HepG2 (cell line): ENCODE measurements around the gene EGFR. TPM values are rescaled to one million over a fixed set of nuclear protein-coding genes. Genes with fewer than 3 reads are reported as not detected.

Experiments used
- CREB1 ChIP-seq, 2 experiments: fragments of 450-650 bp in 1 of 2; IDR thresholded peaks; 2 replicates each; pipeline ENCODE4 v1.6.1; 2016 to 2017; ENCODE audit warnings: control low read depth in 1 of 2, mild to moderate bottlenecking in 1 of 2, missing compliant biosample characterization in 1 of 2, missing genetic modification characterization in 1 of 2
- FOXP4 ChIP-seq: sonication (generic); formaldehyde crosslinking; IDR thresholded peaks from 2 replicates; pipeline ENCODE4 v1.4.0; 2020; ENCODE audit warnings: missing genetic modification reagents
- HMG20A ChIP-seq: IDR thresholded peaks from 2 replicates; pipeline ENCODE4 v1.6.1; 2016; ENCODE audit warnings: borderline replicate concordance
- HNF1B ChIP-seq: sonication (generic); formaldehyde crosslinking; IDR thresholded peaks from 2 replicates; pipeline ENCODE4 v1.5.1; 2020; ENCODE audit warnings: mild to moderate bottlenecking, moderate library complexity, missing genetic modification reagents
- HNF4A ChIP-seq: sonication (generic); formaldehyde crosslinking; IDR thresholded peaks from 2 replicates; pipeline ENCODE4 v1.4.0; 2020; ENCODE audit warnings: missing genetic modification reagents
- HOMEZ ChIP-seq: IDR thresholded peaks from 2 replicates; pipeline ENCODE4 v1.6.1; 2016; ENCODE audit warnings: low read depth
- JUN ChIP-seq: sonication (generic); formaldehyde crosslinking; IDR thresholded peaks from 2 replicates; pipeline ENCODE4 v1.4.0; 2020; ENCODE audit warnings: mild to moderate bottlenecking, missing genetic modification reagents
- KAT2B ChIP-seq: fragments of 150-350 bp; IDR thresholded peaks from 2 replicates; pipeline ENCODE4 v1.6.1; 2014; ENCODE audit warnings: low read depth, low read length, borderline replicate concordance
- KLF6 ChIP-seq: IDR thresholded peaks from 2 replicates; pipeline ENCODE4 v1.8.0; 2016; ENCODE audit warnings: missing biosample characterization, missing genetic modification reagents
- MAFK ChIP-seq, 2 experiments: IDR thresholded peaks in 1 of 2; conservative IDR thresholded peaks in 1 of 2; 2 replicates each; pipeline ENCODE4 v1.6.1; 2011; ENCODE audit warnings: improper control_type of control experiment in 2 of 2, low read length in 2 of 2
- NR2F6 ChIP-seq, 2 experiments: IDR thresholded peaks; 2 replicates each; pipeline ENCODE4 v1.6.1; 2016; ENCODE audit warnings: antibody characterized with exemption in 1 of 2, mild to moderate bottlenecking in 1 of 2
- ONECUT2 ChIP-seq: sonication (generic); formaldehyde crosslinking; IDR thresholded peaks from 2 replicates; pipeline ENCODE4 v1.4.0; 2020; ENCODE audit warnings: missing genetic modification reagents
- POGZ ChIP-seq: sonication (generic); formaldehyde crosslinking; IDR thresholded peaks from 2 replicates; pipeline ENCODE4 v1.4.0; 2020; ENCODE audit warnings: mild to moderate bottlenecking, missing genetic modification reagents
- PPARG ChIP-seq: conservative IDR thresholded peaks from 2 replicates; pipeline ENCODE4 v1.6.1; 2016; ENCODE audit warnings: missing biosample characterization, missing genetic modification reagents
- RCOR2 ChIP-seq: IDR thresholded peaks from 2 replicates; pipeline ENCODE4 v1.6.1; 2016; ENCODE audit warnings: missing biosample characterization, missing genetic modification reagents
- REPIN1 ChIP-seq: sonication (generic); formaldehyde crosslinking; IDR thresholded peaks from 2 replicates; pipeline ENCODE4 v1.8.0; 2022; ENCODE audit warnings: missing genetic modification reagents, low read depth, mild to moderate bottlenecking, borderline replicate concordance
- SALL1 ChIP-seq: sonication (generic); formaldehyde crosslinking; IDR thresholded peaks from 2 replicates; pipeline ENCODE4 v1.8.0; 2022; ENCODE audit warnings: mild to moderate bottlenecking, missing genetic modification reagents
- SOX13 ChIP-seq, 3 experiments: fragments of 450-650 bp in 1 of 3; sonication (generic) in 1 of 3; formaldehyde crosslinking in 1 of 3; IDR thresholded peaks in 2 of 3; conservative IDR thresholded peaks in 1 of 3; 2 replicates each; pipeline versions ENCODE4 v1.5.0 to v1.6.1; 2016 to 2020; ENCODE audit warnings: antibody characterized with exemption in 1 of 3, mild to moderate bottlenecking in 1 of 3, missing compliant biosample characterization in 1 of 3, missing genetic modification reagents in 1 of 3, moderate library complexity in 1 of 3
- SOX6 ChIP-seq, 2 experiments: fragments of 450-650 bp in 1 of 2; sonication (generic) in 1 of 2; formaldehyde crosslinking in 1 of 2; IDR thresholded peaks; 2 replicates each; pipeline versions ENCODE4 v1.4.0 to v1.6.1; 2017 to 2020; ENCODE audit warnings: antibody characterized with exemption in 1 of 2, mild to moderate bottlenecking in 1 of 2, missing genetic modification reagents in 1 of 2
- TMF1 ChIP-seq: sonication (generic); formaldehyde crosslinking; IDR thresholded peaks from 2 replicates; pipeline ENCODE4 v1.8.1; 2022; ENCODE audit warnings: low read depth, missing genetic modification reagents
- ZNF24 ChIP-seq: fragments of 450-650 bp; IDR thresholded peaks from 2 replicates; pipeline ENCODE4 v1.6.1; 2017; ENCODE audit warnings: antibody characterized with exemption, mild to moderate bottlenecking
- ZNF607 ChIP-seq: sonication (generic); formaldehyde crosslinking; IDR thresholded peaks from 2 replicates; pipeline ENCODE4 v1.5.1; 2020; ENCODE audit warnings: missing genetic modification reagents, mild to moderate bottlenecking, borderline replicate concordance
- ZNF784 ChIP-seq: sonication (generic); formaldehyde crosslinking; IDR thresholded peaks from 2 replicates; pipeline ENCODE4 v1.5.1; 2020; ENCODE audit warnings: missing genetic modification reagents, mild to moderate bottlenecking, borderline replicate concordance
- ZNF883 ChIP-seq: sonication (generic); formaldehyde crosslinking; IDR thresholded peaks from 2 replicates; pipeline ENCODE4 v1.5.1; 2020; ENCODE audit warnings: mild to moderate bottlenecking, missing genetic modification reagents; ENCODE audit errors: not compliant biosample characterization
- polyA plus RNA-seq, 8 experiments: library from polyadenylated mRNA; depleted of rRNA in 3 of 8; stranded (reverse) in 7 of 8; unstranded in 1 of 8; fragments of >200 nt; fragmentation: Illumina TruSeq in 4 of 8; extraction: Trizol in 4 of 8; gene quantifications; 2 replicates each; pipeline versions ENCODE4 v1.2.1 to v1.2.3, GENCODE V29; 2011 to 2016; ENCODE audit warnings: low read depth in 4 of 8, missing spikeins in 1 of 8, mixed read lengths in 1 of 8; ENCODE audit not compliant: insufficient read depth in 1 of 8
- total RNA-seq, 5 experiments: library from RNA; depleted of rRNA; stranded (reverse); fragments of >200 nt; fragmentation: Illumina TruSeq; extraction: Trizol; gene quantifications; 2 replicates each; pipeline ENCODE4 v1.2.3, GENCODE V29; 2016; ENCODE audit warnings: low read depth in 1 of 5

EGFR gene
- total and polyA plus RNA-seq, 2 of the 13 experiments (the other 11 are each of a cell fraction or from before 2014, with no cell fraction given): 7.0 to 10.0 TPM

GRCh38 chr7:55031075-55031474 is 12.3 kb downstream of the EGFR start (continued):
- TF ChIP-seq ZNF883 (CRISPR knock-in tag) (no peak), MAFK (conservative IDR thresholded peaks at IDR 0.05 in 1 of 2, IDR thresholded peaks at IDR 0.05 in 1 of 2; ENCODE audit: low read length in 2 of 2) (peak in 1 of 2 experiments; percentile 14; a peak in 1 of 4 replicates), SALL1 (CRISPR knock-in tag) (peak; percentile 66; the same call in 1 of the 2 replicates), NR2F6 (IDR thresholded peaks at IDR 0.05) (peak; percentile 44; the same call in 1 of the 2 replicates), NR2F6 (CRISPR knock-in tag; IDR thresholded peaks at IDR 0.05) (no peak), KLF6 (CRISPR knock-in tag) (0 out of 2 replicates have a peak, but pooled peaks have one; percentile 25), ONECUT2 (peak; percentile 96), KAT2B (peak; percentile 97), POGZ (CRISPR knock-in tag) (peak; percentile 62), SOX13 (IDR thresholded peaks at IDR 0.05) (no peak), SOX13 (CRISPR knock-in tag; conservative IDR thresholded peaks at IDR 0.05 in 1 of 2, IDR thresholded peaks at IDR 0.05 in 1 of 2) (peak in 1 of 2 experiments; percentile 24; a peak in 1 of 4 replicates), FOXP4 (CRISPR knock-in tag) (peak; percentile 80), ZNF24 (no peak), HNF4A (CRISPR knock-in tag) (peak; percentile 41), SOX6 (IDR thresholded peaks at IDR 0.05) (no peak), SOX6 (CRISPR knock-in tag; IDR thresholded peaks at IDR 0.05) (peak; percentile 66; the same call in 1 of the 2 replicates), PPARG (CRISPR knock-in tag) (peak; percentile 84), REPIN1 (CRISPR knock-in tag) (0 out of 2 replicates have a peak, but pooled peaks have one; percentile 50), RCOR2 (CRISPR knock-in tag) (no peak), ZNF784 (CRISPR knock-in tag) (0 out of 2 replicates have a peak, but pooled peaks have one; percentile 42), HMG20A (CRISPR knock-in tag) (peak; percentile 54; the same call in 1 of the 2 replicates), JUN (CRISPR knock-in tag) (peak; percentile 54; the same call in 1 of the 2 replicates), HNF1B (0 out of 2 replicates have a peak, but pooled peaks have one; percentile 40), TMF1 (CRISPR knock-in tag) (no peak), HOMEZ (CRISPR knock-in tag) (0 out of 2 replicates have a peak, but pooled peaks have one; percentile 40), ZNF607 (0 out of 2 replicates have a peak, but pooled peaks have one; percentile 36), CREB1 (IDR thresholded peaks at IDR 0.05) (peak; percentile 87), CREB1 (CRISPR knock-in tag; IDR thresholded peaks at IDR 0.05) (peak; percentile 95)
